ENCODE data around the gene HERC2. TPM values are rescaled to one million over a fixed set of nuclear protein-coding genes. Genes with fewer than 3 reads are reported as not detected.

HERC2 gene
- total and polyA plus RNA-seq, 2 of the 8 experiments (the other 6 are each of a cell fraction or from before 2014, with no cell fraction given) = 83.0 to 88.7 TPM

- ChIA-PET POLR2A (ENCODE audit: partially characterized antibody) (no interaction called here), CTCF (ENCODE audit: partially characterized antibody) (interaction anchor here (1.1 kb wide), 1 partner anchor 58 kb away, joined by 3 read pairs; no protein-coding TSS in a partner anchor)
- Histone ChIP-seq H3K36me3 (ENCODE audit: control insufficient read depth in 2 of 4, insufficient read depth in 4 of 4, low read length in 3 of 4) (peaks cover 3 to 43% (median 33%) of the 10 kb centered on the region in 4 experiments), H3K23me2 (ENCODE audit: low read depth, low read length) (no peaks in the 10 kb centered on the region), H4K20me1 (replicated peaks in 1 of 2; ENCODE audit: control insufficient read depth in 1 of 2, insufficient read depth in 2 of 2, low read length in 2 of 2) (peaks cover 1 to 3% of the 10 kb centered on the region in 2 experiments), H3K4me3 (ENCODE audit: extremely low read depth in 1 of 4, insufficient read depth in 2 of 4, low read depth in 3 of 4, low read length in 4 of 4) (no peak overlapping the region), H3K4ac (replicated peaks; ENCODE audit: insufficient read length, low read depth, low read length) (no peak overlapping the region), H3K18ac (ENCODE audit: extremely low read depth, low read length) (no peak overlapping the region), H3K14ac (ENCODE audit: insufficient read length) (no peak overlapping the region), H3K23ac (ENCODE audit: insufficient read length) (no peak overlapping the region), H4K91ac (replicated peaks; ENCODE audit: insufficient read length, low read length) (no peak overlapping the region), H3K79me2 (ENCODE audit: control insufficient read depth in 1 of 2, insufficient read depth in 2 of 2, low read length in 2 of 2) (no peaks in the 10 kb centered on the region), H2BK12ac (ENCODE audit: low read depth, low read length) (no peak overlapping the region), H3K9me3 (ENCODE audit: insufficient read depth in 2 of 2, low read depth in 1 of 2, low read length in 1 of 2) (no peaks in the 10 kb centered on the region), H4K8ac (ENCODE audit: extremely low read depth, insufficient read depth, low read length) (no peak overlapping the region), H2BK120ac (replicated peaks; ENCODE audit: low read depth, low read length) (no peak overlapping the region), H3K4me1 (replicated peaks in 1 of 4; ENCODE audit: control insufficient read depth in 3 of 4, insufficient read depth in 4 of 4, low read length in 3 of 4) (no peaks in the 10 kb centered on the region), H3K27ac (ENCODE audit: low read depth, low read length) (no peak overlapping the region), H2AK5ac (ENCODE audit: low read depth, low read length) (no peak overlapping the region), H2BK20ac (ENCODE audit: low read length) (no peak overlapping the region), H4K5ac (ENCODE audit: insufficient read length, low read depth, low read length) (no peak overlapping the region), H2AFZ (ENCODE audit: low read length) (no peak overlapping the region), H2BK5ac (ENCODE audit: low read depth, low read length) (no peak overlapping the region), H3K79me1 (ENCODE audit: low read depth, low read length) (no peaks in the 10 kb centered on the region), H3K56ac (replicated peaks; ENCODE audit: insufficient read length, low read depth, low read length) (no peak overlapping the region), H2BK15ac (ENCODE audit: low read length) (no peak overlapping the region), H3K4me2 (ENCODE audit: insufficient read depth in 1 of 2, low read depth in 2 of 2, low read length in 2 of 2) (no peak overlapping the region), H3K9ac (replicated peaks in 1 of 4; ENCODE audit: extremely low read depth in 1 of 4, low read depth in 3 of 4, low read length in 3 of 4) (no peak overlapping the region), H3K27me3 (replicated peaks in 1 of 4; ENCODE audit: control insufficient read depth in 3 of 4, extremely low read depth in 1 of 4, insufficient read depth in 3 of 4, low read length in 3 of 4) (no peaks in the 10 kb centered on the region)
- TF ChIP-seq MAFK (IDR thresholded peaks at IDR 0.05; ENCODE audit: low read depth, low read length) = no peak
- TF ChIP-seq CBX8 (IDR thresholded peaks at IDR 0.05; ENCODE audit: borderline replicate concordance, low read depth, low read length) = no peak
- TF ChIP-seq POU5F1 (IDR thresholded peaks at IDR 0.05; ENCODE audit: low read depth, low read length) = no peak
- no peak for TF ChIP-seq SP1 (IDR thresholded peaks at IDR 0.05; ENCODE audit: low read depth, low read length)
- no peak for TF ChIP-seq SAP30 (IDR thresholded peaks at IDR 0.05; ENCODE audit: insufficient read depth, insufficient replicate concordance, low read length)
- FAIRE-seq (no peak), DNase-seq (ENCODE audit: low read depth in 1 of 2, low spot score in 2 of 2) (no peak)
- WGBS, 2 experiments (ENCODE audit: extremely low coverage in 1 of 2, insufficient coverage in 1 of 2, insufficient read length in 1 of 2, insufficient replicate concordance in 2 of 2, low coverage in 1 of 2, low lambda C conversion rate in 2 of 2, missing lambda C conversion rate in 1 of 2) = 93% methylated on average over 9 of the region's 9 CpGs; no CpG with 5 or more reads in 1 of the 2 experiments
Measured at GRCh38 chr15:28185148-28185895, 136.7 kb downstream of the HERC2 start.
